Skeletal muscle tissue (tissue), 4 donors: ENCODE measurements around the gene PIAS2. TPM values are rescaled to one million over a fixed set of nuclear protein-coding genes. Genes with fewer than 3 reads are reported as not detected.
"Not testable (repeated sequence)": the region's sequence is repeated elsewhere in the genome, so short reads cannot be mapped to it uniquely, and the experiment has no call there.

ENCODE experiments used
- H3K27ac ChIP-seq: one replicate; pipeline ENCODE4 v1.7.0; 2013; ENCODE audit warnings: mild to moderate bottlenecking, low read depth, low read length, inconsistent platforms
- H3K27me3 ChIP-seq, 3 donors: one replicate each; pipeline ENCODE4 v1.7.0; 2013; ENCODE audit warnings: low read length in 3 of 3; ENCODE audit not compliant: control insufficient read depth in 3 of 3, insufficient read depth in 3 of 3
- H3K36me3 ChIP-seq, 3 donors: one replicate each; pipeline ENCODE4 v1.7.0; 2013; ENCODE audit warnings: low read length in 3 of 3; ENCODE audit not compliant: control insufficient read depth in 3 of 3, insufficient read depth in 3 of 3
- H3K4me1 ChIP-seq, 3 donors: one replicate each; pipeline ENCODE4 v1.7.0; 2013; ENCODE audit warnings: low read length in 3 of 3, mild to moderate bottlenecking in 3 of 3; ENCODE audit not compliant: control insufficient read depth in 3 of 3, insufficient read depth in 3 of 3
- H3K4me3 ChIP-seq, 3 donors: one replicate each; pipeline ENCODE4 v1.7.0; 2013; ENCODE audit warnings: low read length in 3 of 3
- H3K9ac ChIP-seq, 3 donors: one replicate each; pipeline ENCODE4 v1.7.0; 2013; ENCODE audit warnings: low read length in 3 of 3, mild to moderate bottlenecking in 3 of 3, moderate library complexity in 2 of 3, low read depth in 1 of 3
- H3K9me3 ChIP-seq, 3 donors: one replicate each; pipeline ENCODE4 v1.7.0; 2013; ENCODE audit warnings: low read length in 3 of 3; ENCODE audit not compliant: control insufficient read depth in 3 of 3
- total RNA-seq: library from RNA; depleted of rRNA; stranded (reverse); fragments of >200 nt; gene quantifications from one replicate; pipeline ENCODE4 v1.2.3, GENCODE V29; 2014
- donor health status: Osteomylitis.

The PIAS2 gene
- total RNA-seq, result 35.5 TPM

GRCh38 chr18:46917108-46917802, at the start of gene PIAS2, which contains the start of gene KATNAL2:
Gene PIAS2, minus strand, starts transcription at chr18:46917507. Its CDS starts 162 bp downstream, at chr18:46917345.
Gene KATNAL2, plus strand, starts transcription at chr18:46917602. Its CDS starts 29,271 bp downstream, at chr18:46946873.
- Histone ChIP-seq H3K36me3 (no peaks in the 10 kb centered on the region), H3K9me3 (no peaks in the 10 kb centered on the region), H3K9ac (peak within 1 kb of the TSS; percentile 93 to 94 (median 93)), H3K4me1 (peaks cover 18 to 25% (median 23%) of the 10 kb centered on the region in 3 donors), H3K27ac (peak within 1 kb of the TSS; percentile 92), H3K4me3 (peak within 1 kb of the TSS; percentile 87 to 96 (median 92)), H3K27me3 (no peaks in the 10 kb centered on the region)

GRCh38 chr18:46966266-46966665, 49.0 kb upstream of the PIAS2 start:
- H3K4me3 ChIP-seq, H3K27ac ChIP-seq, H3K9ac ChIP-seq, H3K36me3 ChIP-seq, H3K9me3 ChIP-seq, H3K4me1 ChIP-seq, H3K27me3 ChIP-seq: not testable (repeated sequence)

GRCh38 chr18:46964579-46965293, 47.4 kb upstream of the PIAS2 start:
- H3K36me3 ChIP-seq, H3K4me1 ChIP-seq, H3K9me3 ChIP-seq, H3K4me3 ChIP-seq, H3K27ac ChIP-seq, H3K9ac ChIP-seq, H3K27me3 ChIP-seq: not testable (repeated sequence)

GRCh38 chr18:46963656-46964578, 46.6 kb upstream of the PIAS2 start:
- H3K4me3 ChIP-seq, H3K27me3 ChIP-seq, H3K27ac ChIP-seq, H3K4me1 ChIP-seq, H3K9me3 ChIP-seq, H3K36me3 ChIP-seq, H3K9ac ChIP-seq: not testable (repeated sequence)

- Histone ChIP-seq H3K9me3 (no peaks in the 10 kb centered on the region), H3K36me3 (no peaks in the 10 kb centered on the region), H3K4me3 (no peak overlapping the region), H3K9ac (no peak overlapping the region), H3K27me3 (no peaks in the 10 kb centered on the region), H3K4me1 (no peaks in the 10 kb centered on the region), H3K27ac (no peak overlapping the region)
Observed at GRCh38 chr18:46958209-46958608, 40.9 kb upstream of the PIAS2 start.

- H3K27ac ChIP-seq, result no peak overlapping the region
- H3K27me3 ChIP-seq, result no peaks in the 10 kb centered on the region
- no peaks in the 10 kb centered on the region for H3K4me1 ChIP-seq
- H3K36me3 ChIP-seq, result no peaks in the 10 kb centered on the region
- H3K4me3 ChIP-seq, result no peak overlapping the region
- H3K9me3 ChIP-seq, result no peaks in the 10 kb centered on the region
- H3K9ac ChIP-seq, result no peak overlapping the region
Observed at GRCh38 chr18:46953195-46953594, 35.9 kb upstream of the PIAS2 start.

GRCh38 chr18:46950064-46950656, 32.9 kb upstream of the PIAS2 start:
- H3K27ac ChIP-seq, result no peak overlapping the region
- no peak overlapping the region for H3K4me3 ChIP-seq
- H3K9me3 ChIP-seq, result no peaks in the 10 kb centered on the region
- H3K27me3 ChIP-seq, result no peaks in the 10 kb centered on the region
- peaks cover 0 to 9% (median 4%) of the 10 kb centered on the region in 3 donors for H3K4me1 ChIP-seq
- H3K36me3 ChIP-seq, result no peaks in the 10 kb centered on the region
- no peak overlapping the region for H3K9ac ChIP-seq

- Histone ChIP-seq H3K27me3 (no peaks in the 10 kb centered on the region), H3K27ac (no peak overlapping the region), H3K36me3 (no peaks in the 10 kb centered on the region), H3K4me1 (peaks cover 0 to 9% (median 4%) of the 10 kb centered on the region in 3 donors), H3K4me3 (peak overlapping the region; percentile 81 to 93 (median 82)), H3K9me3 (no peaks in the 10 kb centered on the region), H3K9ac (peak overlapping the region; percentile 61 to 63 (median 62))
Observed at GRCh38 chr18:46946656-46947282, 29.5 kb upstream of the PIAS2 start.

GRCh38 chr18:46942646-46943045, 25.3 kb upstream of the PIAS2 start:
- H3K4me1 ChIP-seq, result peaks cover 16 to 23% (median 21%) of the 10 kb centered on the region in 3 donors
- H3K4me3 ChIP-seq, result no peak overlapping the region
- H3K27ac ChIP-seq, result no peak overlapping the region
- H3K9me3 ChIP-seq, result no peaks in the 10 kb centered on the region
- no peak overlapping the region for H3K9ac ChIP-seq
- H3K36me3 ChIP-seq, result no peaks in the 10 kb centered on the region
- H3K27me3 ChIP-seq, result no peaks in the 10 kb centered on the region
